Stimulated activated CD8-positive, alpha-beta memory T cell treated with anti-CD3 and anti-CD28 coated beads, Interleukin-7, amount 100 ng/mL, for 48 hours (primary cell): ENCODE measurements around the gene SP140L.
A peak's percentile ranks its signal among the peaks of the same experiment; 100 is the strongest.
"Not testable (repeated sequence)": the region's sequence is repeated elsewhere in the genome, so short reads cannot be mapped to it uniquely, and the experiment has no call there.

Experiments
- DNase-seq, 2 donors: peaks; one replicate each; pipeline ENCODE4 v3.0.0-alpha.2; 2020; ENCODE audit warnings: low read depth in 1 of 2; ENCODE audit errors: extremely low read depth in 1 of 2

SP140L gene

GRCh38 chr2:230417436-230417835, 90.4 kb downstream of the SP140L start:
- DNase-seq: no peak

DNA sequence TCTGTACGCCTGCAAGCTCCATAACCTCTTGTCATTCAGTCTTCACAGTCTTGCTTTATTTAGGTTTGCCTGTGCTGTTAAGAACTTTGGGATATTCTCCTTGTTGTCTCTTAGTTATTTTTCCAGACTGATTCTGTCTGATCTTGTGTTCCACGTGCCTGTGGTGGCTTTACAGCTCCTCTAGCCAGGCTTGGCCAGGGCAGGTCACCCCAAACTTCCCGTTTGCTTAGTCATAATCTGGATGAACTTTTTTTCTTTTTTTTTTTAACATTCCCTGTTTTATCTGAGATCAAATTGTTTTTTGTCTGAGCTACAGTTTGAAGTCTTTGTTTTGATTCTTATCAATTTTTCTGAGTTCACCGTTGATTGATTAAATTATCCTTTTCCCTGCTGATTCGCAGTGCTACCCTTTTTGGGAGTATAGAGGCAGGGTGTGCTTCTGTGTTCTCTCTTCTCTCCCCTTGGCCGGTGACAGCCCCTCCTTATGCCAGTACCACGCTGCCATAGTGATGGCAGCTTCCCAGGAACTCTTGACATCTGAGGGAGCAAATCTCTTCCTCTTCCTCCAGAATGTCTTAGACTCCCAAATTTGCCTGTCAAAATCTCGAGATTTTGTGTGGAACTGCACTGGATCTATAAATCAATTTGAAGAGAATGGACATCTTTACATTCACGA, 91.5 kb downstream of the SP140L start:
- no peak for DNase-seq

DNA sequence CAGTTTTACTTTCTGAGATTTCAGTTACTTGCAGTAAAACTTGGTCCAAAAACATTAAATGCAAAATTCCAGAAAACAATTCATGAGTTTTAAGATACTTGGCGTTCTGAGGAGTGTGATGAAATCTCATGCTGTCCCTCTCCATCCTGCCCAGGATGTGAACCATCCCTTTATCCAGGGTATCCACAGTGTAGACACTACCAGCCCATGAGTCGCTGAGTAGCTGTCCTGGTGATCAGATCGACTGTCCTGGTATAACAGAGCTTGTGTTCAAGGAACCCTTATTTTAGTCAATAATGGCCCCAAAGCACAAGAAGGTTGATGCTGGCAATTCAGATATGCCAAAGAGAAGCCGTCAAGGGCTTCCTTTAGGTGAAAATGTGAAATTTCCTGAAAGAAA, 92.2 kb downstream of the SP140L start:
- DNase-seq: no peak

DNA sequence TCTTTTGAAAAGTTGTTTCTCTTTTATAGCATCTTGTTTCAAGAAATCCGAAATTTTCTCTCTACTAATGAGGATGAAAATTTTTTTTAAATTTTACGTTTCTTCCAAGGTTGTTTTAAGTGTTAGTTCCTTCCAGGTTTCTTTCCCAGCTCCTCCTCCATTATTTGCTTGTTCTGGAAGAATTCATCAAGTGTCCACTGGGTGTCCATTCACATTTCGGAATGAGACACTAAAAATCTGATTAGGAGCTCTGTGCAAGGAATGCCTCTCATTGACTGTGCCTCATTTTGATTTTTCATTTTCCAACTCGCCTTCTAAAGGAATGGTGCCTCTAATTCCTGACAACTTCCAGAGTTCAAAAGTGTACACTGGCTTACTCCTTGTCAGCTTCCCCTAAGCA, 95.2 kb downstream of the SP140L start:
- no peak for DNase-seq

- DNase-seq: no peak
These were observed 97.0 kb downstream of the SP140L start for GRCh38 chr2:230423851-230424458.

DNA sequence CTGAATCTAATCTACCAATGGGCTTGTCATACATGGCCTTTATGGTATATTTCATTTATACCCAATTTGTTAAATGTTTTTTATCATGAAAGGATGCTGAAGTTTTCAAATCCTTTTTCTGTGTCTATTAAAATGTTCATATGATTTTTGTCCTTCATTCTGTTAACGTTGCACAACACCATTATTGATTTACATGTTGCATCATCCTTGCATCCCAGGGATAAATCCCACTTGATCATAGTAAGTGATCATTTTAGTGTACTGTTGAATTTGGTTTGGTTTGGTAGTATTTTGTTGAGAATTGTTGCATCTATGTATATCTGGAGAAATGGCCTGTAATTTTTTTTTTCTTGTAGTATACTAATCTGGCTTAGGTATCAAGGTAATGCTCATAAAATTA, 98.4 kb downstream of the SP140L start:
- no peak for DNase-seq

DNA sequence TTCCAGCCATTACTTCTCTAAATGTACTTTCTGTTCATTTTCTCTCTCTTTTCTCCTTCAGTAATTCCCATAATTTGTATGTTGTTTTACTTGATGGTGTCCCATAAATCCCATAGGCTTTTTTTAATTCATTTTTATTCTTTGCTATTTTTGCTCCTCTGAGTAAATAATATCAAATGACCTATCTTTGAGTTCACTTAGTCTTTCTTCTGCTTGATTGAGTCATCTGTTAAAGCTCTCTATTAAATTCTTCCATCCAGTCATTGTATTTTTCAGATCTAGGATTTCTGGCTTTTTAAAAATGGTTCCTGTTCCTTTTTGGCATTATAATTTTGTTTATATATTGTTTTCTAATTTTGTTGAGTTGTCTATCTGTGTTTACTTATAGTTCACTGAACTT, 102.5 kb downstream of the SP140L start:
- DNase-seq: no peak

GRCh38 chr2:230430957-230431910, 104.2 kb downstream of the SP140L start:
- DNase-seq: no peak

DNA sequence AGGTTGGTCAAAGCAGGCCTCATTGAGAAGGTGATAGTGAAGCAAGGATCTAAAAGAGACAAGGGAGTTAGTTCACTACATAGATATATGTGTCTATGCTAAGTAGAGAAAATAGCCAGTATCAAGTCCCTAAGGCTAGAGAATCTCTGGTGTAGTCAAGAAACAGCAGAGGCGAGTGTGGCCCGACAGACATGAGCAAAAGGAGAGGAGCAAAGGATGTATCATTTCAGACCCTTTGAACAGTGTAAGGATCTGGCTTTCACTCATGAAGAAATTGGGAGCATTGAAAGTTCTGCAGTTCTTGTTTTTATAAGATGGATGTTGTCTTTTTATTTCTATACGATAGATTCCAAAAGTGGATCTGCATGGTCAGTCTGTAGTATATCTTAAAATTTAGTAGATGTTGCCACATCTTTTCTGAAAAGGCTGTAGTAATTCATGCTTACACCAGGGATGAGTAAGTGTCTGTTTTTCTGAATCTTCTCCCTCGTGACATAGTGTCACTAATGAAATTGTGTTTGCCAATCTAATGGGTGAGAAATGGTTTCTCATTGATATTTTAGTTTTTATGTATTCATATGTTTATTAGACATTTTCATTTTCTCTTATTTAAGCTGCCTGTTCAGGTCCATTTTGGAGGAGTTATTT, 107.8 kb downstream of the SP140L start:
- no peak for DNase-seq

DNA sequence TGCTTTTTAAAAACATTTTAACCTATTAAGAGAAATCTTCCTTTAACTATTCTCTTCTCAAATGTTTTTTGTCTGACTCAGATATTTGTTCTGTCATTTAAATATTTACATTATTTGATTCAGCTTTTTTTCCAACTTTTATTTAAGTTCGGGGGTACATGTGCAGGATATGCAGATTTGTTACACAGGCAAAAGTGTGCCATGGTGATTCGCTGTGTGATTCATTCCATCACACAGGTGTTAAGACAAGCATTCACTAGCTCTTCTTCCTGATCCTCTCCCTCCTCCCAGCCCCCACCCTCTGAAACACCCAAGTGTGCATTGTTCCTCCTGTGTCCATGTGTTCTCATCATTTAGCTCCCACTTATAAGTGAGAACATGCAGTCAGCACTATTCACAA, 108.4 kb downstream of the SP140L start:
- no peak for DNase-seq

GRCh38 chr2:230439121-230439520, 112.1 kb downstream of the SP140L start:
- not testable (repeated sequence) for DNase-seq

- no peak for DNase-seq
These were observed 112.6 kb downstream of the SP140L start for GRCh38 chr2:230439590-230439989.

DNA sequence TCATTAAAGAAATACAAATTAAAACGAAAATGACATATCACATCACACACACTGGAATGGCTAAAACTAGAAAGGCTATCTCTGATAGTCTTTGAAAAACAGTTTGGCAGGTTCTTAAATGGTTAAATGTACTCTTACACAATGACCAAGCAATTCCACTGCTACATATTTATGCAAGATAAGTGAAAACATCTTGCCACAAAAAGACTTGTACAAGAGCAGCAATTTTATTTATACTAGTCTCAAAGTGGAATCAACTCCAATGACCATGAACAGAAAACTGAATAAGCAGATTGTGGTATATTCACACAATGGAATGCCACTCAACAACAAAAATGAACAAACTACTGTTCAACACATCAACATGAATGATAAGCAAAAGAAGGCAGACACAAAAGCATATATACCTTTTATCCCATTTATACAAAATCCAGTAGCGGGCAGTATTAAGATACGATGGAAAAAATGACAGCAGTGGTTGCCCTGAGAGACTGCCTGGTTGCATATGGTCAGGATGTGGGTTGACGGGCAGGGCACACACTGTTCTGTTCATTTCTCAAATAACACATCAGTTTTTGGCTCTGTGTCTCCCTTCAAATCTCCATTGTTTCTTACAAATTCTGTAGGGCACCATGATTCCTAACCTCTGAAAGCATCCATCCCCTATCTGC, 114.4 kb downstream of the SP140L start:
- peak in 1 of 2 donors; percentile 42 for DNase-seq

DNA sequence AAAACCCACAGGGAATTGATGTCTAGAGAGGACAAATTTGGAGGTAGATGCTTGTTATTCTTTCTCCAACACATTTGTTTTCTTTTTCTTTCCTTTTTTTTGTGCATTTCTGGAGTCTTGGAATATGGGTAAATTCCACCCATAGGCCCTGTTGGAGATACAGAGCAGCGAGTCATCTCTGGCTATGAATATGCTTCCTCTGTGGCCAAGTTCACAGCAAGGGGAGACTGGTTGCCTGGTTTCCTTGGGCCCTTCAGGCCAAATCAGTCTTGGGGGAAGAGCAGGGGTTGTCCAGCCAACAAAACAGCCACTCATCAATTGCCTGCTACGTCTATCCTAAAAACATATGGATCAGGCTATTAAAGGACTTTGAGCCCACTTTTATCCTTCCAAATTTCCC, 116.5 kb downstream of the SP140L start:
- DNase-seq: no peak

- no peak for DNase-seq
These were observed 117.8 kb downstream of the SP140L start for GRCh38 chr2:230444832-230445231.

DNA sequence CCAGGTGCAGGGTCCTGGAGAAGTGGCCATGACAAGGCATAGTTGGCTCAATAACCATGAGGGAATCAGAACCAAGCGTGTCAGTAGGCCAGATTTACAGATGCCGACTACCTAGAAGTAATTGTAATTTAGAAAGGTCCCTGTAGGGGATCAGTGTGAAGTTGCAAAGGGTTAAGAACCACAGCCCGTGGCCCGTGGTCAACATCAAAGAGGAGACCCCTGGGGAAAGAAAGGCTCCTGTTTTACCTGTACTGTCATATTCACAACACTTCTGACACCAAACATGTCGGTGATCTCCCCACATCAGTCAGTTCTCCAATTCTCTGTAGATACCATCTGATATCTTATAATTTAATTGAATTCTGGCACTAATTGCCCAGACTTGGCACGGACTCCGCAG, 120.0 kb downstream of the SP140L start:
- no peak for DNase-seq

GRCh38 chr2:230447455-230448451, 120.8 kb downstream of the SP140L start:
- no peak for DNase-seq

DNA sequence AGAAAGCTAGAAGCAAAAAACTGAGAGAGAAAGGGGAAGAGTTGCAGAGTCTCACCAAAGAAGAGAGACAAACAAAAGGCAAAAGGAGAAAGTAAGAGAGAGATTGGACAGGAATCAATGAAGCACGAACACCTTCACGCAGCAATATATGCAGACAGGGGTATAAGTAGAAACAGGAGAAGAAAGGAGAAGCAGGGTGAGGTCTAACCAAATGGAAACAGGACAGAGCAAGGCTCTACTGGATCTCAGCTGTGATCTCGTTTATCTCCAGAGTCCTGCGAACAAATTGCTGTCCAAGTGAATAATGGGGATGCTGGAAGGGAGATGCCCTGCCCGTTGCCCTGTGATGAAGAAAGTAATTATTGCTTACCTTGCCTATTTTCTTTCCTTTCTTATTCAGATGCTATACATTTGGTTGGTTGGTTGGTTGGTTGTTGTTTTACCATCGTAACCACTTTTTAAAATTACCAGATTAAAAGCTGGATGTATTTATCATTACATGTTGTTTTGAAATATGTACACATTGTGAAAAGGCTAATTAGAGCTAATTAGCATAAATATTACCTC, 123.0 kb downstream of the SP140L start:
- DNase-seq: no peak

DNA sequence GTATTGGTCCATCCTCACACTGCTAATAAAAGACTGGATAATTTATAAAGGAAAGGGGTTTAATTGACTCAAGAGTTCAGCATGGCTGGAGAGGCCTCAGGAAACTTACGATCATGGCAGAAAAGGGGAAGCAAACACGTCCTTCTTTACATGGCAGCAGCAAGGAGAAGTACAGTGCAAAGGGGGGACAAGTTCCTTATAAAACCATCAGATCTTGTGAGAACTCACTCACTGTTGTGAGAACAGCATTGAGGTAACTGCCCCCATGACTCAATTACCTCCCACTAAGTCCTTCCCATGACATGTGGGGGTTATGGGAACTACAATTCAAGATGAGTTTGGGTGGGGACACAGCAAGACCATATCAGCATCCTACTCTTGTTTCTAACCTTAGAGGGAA, 126.0 kb downstream of the SP140L start:
- no peak for DNase-seq
